SU-DHL-6 (cell line): ENCODE results near the gene GALNT9.
"Not testable (repeated sequence)": the region's sequence is repeated elsewhere in the genome, so short reads cannot be mapped to it uniquely, and the experiment has no call there.

Experiments used
- CTCF ChIP-seq: fragments of 200-600 bp; sonication (generic); IDR thresholded peaks from one replicate; pipeline ENCODE4 v1.5.1; 2017; ENCODE audit warnings: antibody characterized with exemption, mild to moderate bottlenecking, low read length, moderate library complexity; ENCODE audit not compliant: insufficient read depth, poor library complexity, severe bottlenecking
- EZH2phosphoT487 ChIP-seq: fragments of 200-600 bp; sonication (generic), shearing (Covaris generic); conservative IDR thresholded peaks from 2 replicates; pipeline ENCODE4 v1.6.1; 2018; ENCODE audit warnings: mild to moderate bottlenecking, antibody characterized with exemption, low read length, moderate library complexity, mixed read lengths

GRCh38 chr12:132304866-132305265 lies 24.5 kb downstream of the GALNT9 start:
- TF ChIP-seq CTCF, EZH2phosphoT487: not testable (repeated sequence)
